Gastrocnemius medialis (tissue), 4 donors: Measurements from ENCODE around the gene CMIP.

Experiments
- CTCF ChIP-seq, 5 experiments: fragments of 450-650 bp in 3 of 5; fragments of 200-600 bp in 2 of 5; sonication (generic) in 2 of 5; IDR thresholded peaks in 4 of 5; conservative IDR thresholded peaks in 1 of 5; 1 replicate in 4 of 5; 2 replicates in 1 of 5; pipeline ENCODE4 v1.5.1; 2016 to 2019; ENCODE audit warnings: antibody characterized with exemption in 5 of 5, mild to moderate bottlenecking in 3 of 5, moderate library complexity in 3 of 5
- POLR2A ChIP-seq, 2 donors: fragments of 450-650 bp; IDR thresholded peaks; one replicate each; pipeline ENCODE4 v1.6.1; 2017; ENCODE audit warnings: antibody characterized with exemption in 2 of 2, mild to moderate bottlenecking in 2 of 2, moderate library complexity in 2 of 2

- no peak for TF ChIP-seq POLR2A (IDR thresholded peaks at IDR 0.05)
- TF ChIP-seq CTCF (IDR thresholded peaks at IDR 0.05 in 4 of 5, conservative IDR thresholded peaks at IDR 0.05 in 1 of 5) = no peak
Observed at GRCh38 chr16:81467072-81467471, 22.5 kb downstream of the CMIP start.
